Measurements from ENCODE around the gene RAB5A. TPM values are rescaled to one million over a fixed set of nuclear protein-coding genes. Genes with fewer than 3 reads are reported as not detected.

Gene RAB5A
- polyA plus RNA-seq, 1 of the 3 experiments (the other 2 are of a cell fraction), result 31.0 TPM

GRCh38 chr3:19903649-19904048 lies 43.2 kb upstream of the RAB5A start:
- CTCF ChIA-PET, result no interaction called here
- TF ChIP-seq MXI1 (IDR thresholded peaks at IDR 0.05; ENCODE audit: low read depth, low read length) (no peak), USF2 (IDR thresholded peaks at IDR 0.05; ENCODE audit: borderline replicate concordance, low read depth, low read length) (no peak), NRF1 (IDR thresholded peaks at IDR 0.05; ENCODE audit: low read depth, low read length) (no peak), YY1 (IDR thresholded peaks at IDR 0.05; ENCODE audit: low read depth) (no peak), CTCF (IDR thresholded peaks at IDR 0.05) (no peak), GABPA (IDR thresholded peaks at IDR 0.05; ENCODE audit: low read depth) (no peak), TAF1 (IDR thresholded peaks at IDR 0.05; ENCODE audit: borderline replicate concordance, low read depth, low read length) (no peak), REST (IDR thresholded peaks at IDR 0.05; ENCODE audit: low read depth, low read length) (no peak), USF1 (IDR thresholded peaks at IDR 0.05; ENCODE audit: borderline replicate concordance, low read depth) (no peak)
- no peaks in the 10 kb centered on the region for H3K27me3 ChIP-seq (ENCODE audit: insufficient read depth)

GRCh38 chr3:19907523-19907922 lies 39.4 kb upstream of the RAB5A start:
- POLR2A ChIA-PET, result no interaction called here
- no peaks in the 10 kb centered on the region for H3K36me3 ChIP-seq (replicated peaks in 1 of 2; ENCODE audit: control insufficient read depth in 1 of 2, insufficient read depth in 2 of 2, low read length in 1 of 2)
- no peak overlapping the region for H3K4me2 ChIP-seq
- H3K4me3 ChIP-seq (ENCODE audit: low read depth in 2 of 2, low read length in 1 of 2), result no peak overlapping the region
- H3K27ac ChIP-seq (ENCODE audit: low read depth in 2 of 2, low read length in 1 of 2), result no peak overlapping the region
- no peak for DNase-seq
- TF ChIP-seq RAD21 (IDR thresholded peaks at IDR 0.05; ENCODE audit: low read length), result no peak
- no peak for TF ChIP-seq MXI1 (IDR thresholded peaks at IDR 0.05; ENCODE audit: low read depth, low read length)
- no peak for TF ChIP-seq YY1 (IDR thresholded peaks at IDR 0.05; ENCODE audit: low read depth)
- TF ChIP-seq GATA2 (CRISPR knock-in tag; IDR thresholded peaks at IDR 0.05), result no peak
- TF ChIP-seq POLR2AphosphoS5 (IDR thresholded peaks at IDR 0.05; ENCODE audit: low read depth, low read length), result no peak
- no peak for TF ChIP-seq CHD2 (IDR thresholded peaks at IDR 0.05; ENCODE audit: low read length, partially characterized antibody)
- no peak for TF ChIP-seq SMC3 (IDR thresholded peaks at IDR 0.05; ENCODE audit: low read depth, low read length)
- no peak for TF ChIP-seq RXRA (IDR thresholded peaks at IDR 0.05; ENCODE audit: borderline replicate concordance, low read depth)
- TF ChIP-seq GABPA (IDR thresholded peaks at IDR 0.05; ENCODE audit: low read depth), result no peak
- TF ChIP-seq IRF3 (IDR thresholded peaks at IDR 0.05; ENCODE audit: low read depth, low read length), result no peak
- no peak for TF ChIP-seq JUND (IDR thresholded peaks at IDR 0.05)
- TF ChIP-seq USF1 (IDR thresholded peaks at IDR 0.05; ENCODE audit: borderline replicate concordance, low read depth), result no peak
- TF ChIP-seq TCF12 (IDR thresholded peaks at IDR 0.05), result no peak
- TF ChIP-seq TAF1 (IDR thresholded peaks at IDR 0.05; ENCODE audit: borderline replicate concordance, low read depth, low read length), result no peak
- H3K9me2 ChIP-seq, result no peaks in the 10 kb centered on the region
- H4K20me1 ChIP-seq (ENCODE audit: insufficient read depth), result no peaks in the 10 kb centered on the region
- CTCF ChIA-PET, result no interaction called here
- H3K9me3 ChIP-seq, result no peaks in the 10 kb centered on the region
- H3K9ac ChIP-seq, result no peak overlapping the region
- no peaks in the 10 kb centered on the region for H3K79me2 ChIP-seq (ENCODE audit: insufficient read depth)
- H3K4me1 ChIP-seq (ENCODE audit: control insufficient read depth in 1 of 2, insufficient read depth in 2 of 2, low read depth in 1 of 2, low read length in 1 of 2), result no peaks in the 10 kb centered on the region
- 75% methylated on average over 3 of the region's 3 CpGs for whole genome bisulfite sequencing (ENCODE audit: low lambda C conversion rate)
- no peak overlapping the region for H2AFZ ChIP-seq (ENCODE audit: low read depth)
- no peaks in the 10 kb centered on the region for H3F3A ChIP-seq (replicated peaks; ENCODE audit: insufficient read depth)
- no peaks in the 10 kb centered on the region for H3K27me3 ChIP-seq (ENCODE audit: insufficient read depth)

More at GRCh38 chr3:19903649-19904048, 43.2 kb upstream of the RAB5A start:
- WGBS (ENCODE audit: low lambda C conversion rate), result 73% methylated on average over 2 of the region's 2 CpGs
- Histone ChIP-seq H3K4me1 (ENCODE audit: control insufficient read depth in 1 of 2, insufficient read depth in 2 of 2, low read depth in 1 of 2, low read length in 1 of 2) (peaks cover 0 to 7% of the 10 kb centered on the region in 2 experiments; a peak in 1 of 4 replicates), H3K4me2 (no peak overlapping the region), H3K9me2 (no peaks in the 10 kb centered on the region), H3K79me2 (ENCODE audit: insufficient read depth) (no peaks in the 10 kb centered on the region), H3F3A (replicated peaks; ENCODE audit: insufficient read depth) (no peaks in the 10 kb centered on the region), H3K9ac (no peak overlapping the region), H3K27ac (ENCODE audit: low read depth in 2 of 2, low read length in 1 of 2) (no peak overlapping the region), H3K36me3 (replicated peaks in 1 of 2; ENCODE audit: control insufficient read depth in 1 of 2, insufficient read depth in 2 of 2, low read length in 1 of 2) (no peaks in the 10 kb centered on the region), H3K4me3 (ENCODE audit: low read depth in 2 of 2, low read length in 1 of 2) (no peak overlapping the region), H4K20me1 (ENCODE audit: insufficient read depth) (no peaks in the 10 kb centered on the region), H2AFZ (ENCODE audit: low read depth) (no peak overlapping the region), H3K9me3 (no peaks in the 10 kb centered on the region)
- POLR2A ChIA-PET, result no interaction called here
- no peak for DNase-seq

Data from SK-N-SH (cell line).